Measurements from ENCODE around the gene KRTAP10-12.

DNA sequence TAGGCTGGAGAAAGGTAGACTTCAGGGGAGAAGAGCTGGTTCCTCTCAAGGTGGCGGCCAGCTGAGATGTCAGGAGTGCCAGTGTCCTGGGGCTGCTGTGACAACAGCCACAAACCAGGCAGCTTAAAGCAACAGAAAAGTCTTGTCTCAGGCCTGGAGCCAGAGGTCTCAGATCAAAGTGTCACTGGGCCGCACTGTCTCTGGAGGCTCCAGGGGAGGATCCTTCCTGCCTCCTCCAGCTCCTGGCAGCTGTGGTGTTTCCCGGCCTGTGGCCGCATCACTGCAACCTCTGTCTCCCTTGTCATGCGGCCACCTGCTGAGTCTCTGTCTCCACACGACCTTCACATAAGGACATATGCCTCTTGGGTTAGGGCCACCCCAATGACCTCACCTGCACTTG, 38.8 kb downstream of the KRTAP10-12 start:
- no peak for TF ChIP-seq POLR2A (IDR thresholded peaks at IDR 0.05)
- TF ChIP-seq, protein P1, sequence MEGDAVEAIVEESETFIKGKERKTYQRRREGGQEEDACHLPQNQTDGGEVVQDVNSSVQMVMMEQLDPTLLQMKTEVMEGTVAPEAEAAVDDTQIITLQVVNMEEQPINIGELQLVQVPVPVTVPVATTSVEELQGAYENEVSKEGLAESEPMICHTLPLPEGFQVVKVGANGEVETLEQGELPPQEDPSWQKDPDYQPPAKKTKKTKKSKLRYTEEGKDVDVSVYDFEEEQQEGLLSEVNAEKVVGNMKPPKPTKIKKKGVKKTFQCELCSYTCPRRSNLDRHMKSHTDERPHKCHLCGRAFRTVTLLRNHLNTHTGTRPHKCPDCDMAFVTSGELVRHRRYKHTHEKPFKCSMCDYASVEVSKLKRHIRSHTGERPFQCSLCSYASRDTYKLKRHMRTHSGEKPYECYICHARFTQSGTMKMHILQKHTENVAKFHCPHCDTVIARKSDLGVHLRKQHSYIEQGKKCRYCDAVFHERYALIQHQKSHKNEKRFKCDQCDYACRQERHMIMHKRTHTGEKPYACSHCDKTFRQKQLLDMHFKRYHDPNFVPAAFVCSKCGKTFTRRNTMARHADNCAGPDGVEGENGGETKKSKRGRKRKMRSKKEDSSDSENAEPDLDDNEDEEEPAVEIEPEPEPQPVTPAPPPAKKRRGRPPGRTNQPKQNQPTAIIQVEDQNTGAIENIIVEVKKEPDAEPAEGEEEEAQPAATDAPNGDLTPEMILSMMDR (IDR thresholded peaks at IDR 0.05 in 8 of 11, conservative IDR thresholded peaks at IDR 0.05 in 3 of 11) = no peak

Measured in spleen (tissue), 7 donors.